GM19324 (cell line): Measurements from ENCODE around the gene ZNF783.
"Not testable (repeated sequence)": the region's sequence is repeated elsewhere in the genome, so short reads cannot be mapped to it uniquely, and the experiment has no call there.

Experiments
- ATAC-seq: cut with Tn5 transposase; IDR thresholded peaks from one replicate; pipeline ENCODE4 v1.9.1; 2021; ENCODE audit warnings: mild to moderate bottlenecking, moderate library complexity; ENCODE audit not compliant: unreplicated experiment, low FRiP score

Gene ZNF783

GRCh38 chr7:149321978-149322541, 60.1 kb downstream of the ZNF783 start:
- no peak for ATAC-seq

- ATAC-seq = no peak
These were observed 60.7 kb downstream of the ZNF783 start for GRCh38 chr7:149322737-149323136.

- no peak for ATAC-seq
These were observed 63.3 kb downstream of the ZNF783 start for GRCh38 chr7:149325248-149325647.

- no peak for ATAC-seq
These were observed 67.3 kb downstream of the ZNF783 start for GRCh38 chr7:149329265-149329664.

GRCh38 chr7:149329766-149330334, 67.9 kb downstream of the ZNF783 start:
- ATAC-seq = no peak

- no peak for ATAC-seq
These were observed 69.0 kb downstream of the ZNF783 start for GRCh38 chr7:149330914-149331567.

GRCh38 chr7:149332602-149333320, 70.8 kb downstream of the ZNF783 start:
- not testable (repeated sequence) for ATAC-seq

GRCh38 chr7:149333321-149333717, 71.3 kb downstream of the ZNF783 start:
- ATAC-seq = no peak

- no peak for ATAC-seq
These were observed 72.2 kb downstream of the ZNF783 start for GRCh38 chr7:149334219-149334618.
